Chondrocyte (in vitro differentiated cells): ENCODE measurements around the gene UNC5A. TPM values are rescaled to one million over a fixed set of nuclear protein-coding genes. Genes with fewer than 3 reads are reported as not detected.
A peak's percentile ranks its signal among the peaks of the same experiment; 100 is the strongest.

ENCODE experiments used
- DNase-seq: peaks from one replicate; pipeline ENCODE4 v3.0.0; 2021; ENCODE audit warnings: mixed read lengths, low spot score
- H3K27ac Mint-ChIP-seq: one replicate; pipeline ENCODE4 v1.8.0; 2021; ENCODE audit warnings: mild to moderate bottlenecking, moderate library complexity, mixed read lengths; ENCODE audit not compliant: unreplicated experiment
- H3K27me3 Mint-ChIP-seq: 2 replicates; pipeline ENCODE4 v1.8.0; 2021; ENCODE audit warnings: low read depth, mixed read lengths
- H3K36me3 Mint-ChIP-seq: 2 replicates; pipeline ENCODE4 v1.8.0; 2021; ENCODE audit warnings: low read depth, mixed read lengths
- H3K4me1 Mint-ChIP-seq: 2 replicates; pipeline ENCODE4 v1.8.0; 2021; ENCODE audit warnings: low read depth, mild to moderate bottlenecking, mixed read lengths
- H3K4me3 Mint-ChIP-seq: one replicate; pipeline ENCODE4 v1.8.0; 2021; ENCODE audit warnings: mild to moderate bottlenecking, moderate library complexity, mixed read lengths; ENCODE audit not compliant: unreplicated experiment
- H3K9me3 Mint-ChIP-seq: 2 replicates; pipeline ENCODE4 v1.8.0; 2021; ENCODE audit warnings: low read depth, mixed read lengths
- CTCF ChIP-seq: fragments of 200-600 bp; sonication (generic); IDR thresholded peaks from 2 replicates; pipeline ENCODE4 v1.5.0; 2021; ENCODE audit warnings: antibody characterized with exemption, mild to moderate bottlenecking, moderate library complexity
- total RNA-seq: library from RNA; stranded (reverse); gene quantifications from 3 replicates; pipeline ENCODE4 v1.2.1, GENCODE V29; 2021

The UNC5A gene
- total RNA-seq, 1 donor from 2014 or later = 0.15 TPM

- Mint-ChIP-seq H3K4me3 (no peak overlapping the region), H3K4me1 (peaks cover 21% of the 10 kb centered on the region), H3K9me3 (no peaks in the 10 kb centered on the region), H3K27me3 (no peaks in the 10 kb centered on the region), H3K36me3 (peaks cover 38% of the 10 kb centered on the region), H3K27ac (no peak overlapping the region)
- TF ChIP-seq CTCF = no peak
- DNase-seq = no peak
Observed at GRCh38 chr5:176902102-176902814, 91.9 kb downstream of the UNC5A start.

GRCh38 chr5:176902911-176903664, 92.7 kb downstream of the UNC5A start:
- Mint-ChIP-seq H3K4me1 (peaks cover 21% of the 10 kb centered on the region), H3K9me3 (no peaks in the 10 kb centered on the region), H3K36me3 (peaks cover 41% of the 10 kb centered on the region), H3K27me3 (no peaks in the 10 kb centered on the region), H3K27ac (peak overlapping the region; percentile 30), H3K4me3 (no peak overlapping the region)
- no peak for TF ChIP-seq CTCF
- no peak for DNase-seq

- no peak for TF ChIP-seq CTCF
- Mint-ChIP-seq H3K27ac (peak overlapping the region; percentile 39), H3K9me3 (no peaks in the 10 kb centered on the region), H3K27me3 (no peaks in the 10 kb centered on the region), H3K36me3 (peaks cover 47% of the 10 kb centered on the region), H3K4me3 (no peak overlapping the region), H3K4me1 (peaks cover 21% of the 10 kb centered on the region)
- no peak for DNase-seq
Observed at GRCh38 chr5:176904276-176904675, 93.9 kb downstream of the UNC5A start.

GRCh38 chr5:176906126-176906525, 95.8 kb downstream of the UNC5A start:
- no peak for TF ChIP-seq CTCF
- Mint-ChIP-seq H3K27ac (no peak overlapping the region), H3K36me3 (peaks cover 46% of the 10 kb centered on the region), H3K4me1 (peaks cover 27% of the 10 kb centered on the region), H3K9me3 (no peaks in the 10 kb centered on the region), H3K4me3 (no peak overlapping the region), H3K27me3 (no peaks in the 10 kb centered on the region)
- DNase-seq = no peak

- H3K9me3 Mint-ChIP-seq = no peaks in the 10 kb centered on the region
- no peak for DNase-seq
- H3K27ac Mint-ChIP-seq = no peak overlapping the region
- peaks cover 45% of the 10 kb centered on the region for H3K36me3 Mint-ChIP-seq
- H3K4me3 Mint-ChIP-seq = no peak overlapping the region
- no peaks in the 10 kb centered on the region for H3K27me3 Mint-ChIP-seq
- no peak for TF ChIP-seq CTCF
- H3K4me1 Mint-ChIP-seq = peaks cover 27% of the 10 kb centered on the region
Observed at GRCh38 chr5:176906796-176907195, 96.4 kb downstream of the UNC5A start.
